GM12892 (cell line): ENCODE data around the gene AFF3.

Source experiments
- POLR2A ChIP-seq: IDR thresholded peaks from 2 replicates; pipeline ENCODE4 v1.6.1; 2011; ENCODE audit warnings: low read depth, low read length, control low read depth
- TAF1 ChIP-seq: IDR thresholded peaks from 2 replicates; pipeline ENCODE4 v1.6.1; 2011; ENCODE audit warnings: low read depth, mild to moderate bottlenecking, control low read depth, low read length, borderline replicate concordance

DNA sequence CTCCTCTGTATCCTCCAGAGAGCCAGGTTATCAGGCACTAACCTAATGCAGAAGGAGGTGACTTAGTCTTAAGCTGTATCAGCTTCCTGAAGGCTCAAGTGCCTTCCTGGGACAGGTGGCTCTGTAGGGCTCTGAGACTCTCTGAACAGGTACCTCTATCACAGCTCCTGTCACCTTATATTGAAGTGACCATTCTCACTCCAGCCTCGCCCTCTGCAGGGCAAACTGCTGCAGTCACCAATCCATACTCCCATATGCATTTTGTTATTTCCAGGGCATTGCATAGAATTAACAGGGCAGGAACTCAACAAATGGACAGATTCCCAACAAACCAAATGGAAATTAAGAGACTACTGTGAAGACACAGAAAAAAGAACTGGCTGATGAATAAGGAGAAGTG, 449.6 kb downstream of the AFF3 start:
- TF ChIP-seq POLR2A, result no peak
- TF ChIP-seq TAF1, result no peak
